ENCODE measurements around the gene NUB1.
A peak's percentile ranks its signal among the peaks of the same experiment; 100 is the strongest.

The NUB1 gene

DNA sequence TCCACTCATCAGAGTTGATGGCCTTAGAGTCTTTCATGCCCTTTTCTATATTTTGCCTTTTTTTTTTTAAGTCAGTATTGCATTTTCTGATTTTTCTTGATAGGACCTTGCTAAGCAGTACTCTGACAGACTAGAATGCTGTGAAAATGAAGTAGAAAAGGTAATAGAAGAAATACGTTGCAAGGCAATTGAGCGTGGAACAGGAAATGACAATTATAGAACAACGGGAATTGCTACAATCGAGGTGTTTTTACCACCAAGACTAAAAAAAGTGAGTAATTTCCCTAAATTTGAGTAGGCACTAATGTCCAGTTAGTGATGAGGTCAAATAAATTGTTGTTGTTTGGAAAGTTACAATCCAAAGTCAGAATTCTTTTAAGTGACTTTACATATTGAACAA, 7.4 kb downstream of the NUB1 start:
- DNase-seq: no peak

DNA sequence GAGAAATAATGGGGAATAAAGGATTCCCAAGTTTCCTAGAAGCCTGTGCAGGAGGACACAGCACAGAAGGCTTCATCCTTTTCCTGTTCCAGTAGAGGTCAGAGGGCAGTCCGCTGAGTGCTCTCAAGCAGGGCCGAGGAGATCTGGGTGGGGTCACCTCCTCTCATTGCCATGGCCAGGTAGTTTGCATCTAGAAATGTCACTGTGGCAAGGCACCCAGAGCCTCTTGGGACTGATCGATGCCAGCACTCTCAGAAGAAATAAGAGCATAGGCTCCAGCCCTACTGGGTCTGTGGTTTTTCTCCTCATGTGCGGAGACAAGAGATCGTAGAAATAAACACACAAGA, 7.9 kb downstream of the NUB1 start:
- DNase-seq: no peak

DNA sequence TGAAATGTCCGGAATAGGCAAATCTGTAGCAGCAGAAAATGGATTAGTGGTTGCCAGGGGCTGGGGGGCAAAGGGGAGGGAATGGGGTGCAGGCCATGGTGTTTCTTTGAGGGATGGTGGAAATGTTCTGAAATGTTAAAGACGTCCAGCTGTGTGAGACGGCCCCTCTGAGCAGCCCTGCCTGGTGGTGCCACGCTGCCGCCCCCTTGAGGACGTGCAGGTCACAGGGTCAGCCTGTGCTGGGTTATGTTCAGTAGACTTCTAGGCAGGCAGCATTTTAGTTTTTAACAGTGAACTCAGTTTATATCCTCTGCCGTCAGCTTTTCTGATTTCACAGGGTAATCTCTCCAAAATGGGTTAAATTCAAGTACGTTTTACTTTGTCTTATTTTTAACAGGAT, 9.4 kb downstream of the NUB1 start:
- DNase-seq: peak; percentile 27 to 37

DNA sequence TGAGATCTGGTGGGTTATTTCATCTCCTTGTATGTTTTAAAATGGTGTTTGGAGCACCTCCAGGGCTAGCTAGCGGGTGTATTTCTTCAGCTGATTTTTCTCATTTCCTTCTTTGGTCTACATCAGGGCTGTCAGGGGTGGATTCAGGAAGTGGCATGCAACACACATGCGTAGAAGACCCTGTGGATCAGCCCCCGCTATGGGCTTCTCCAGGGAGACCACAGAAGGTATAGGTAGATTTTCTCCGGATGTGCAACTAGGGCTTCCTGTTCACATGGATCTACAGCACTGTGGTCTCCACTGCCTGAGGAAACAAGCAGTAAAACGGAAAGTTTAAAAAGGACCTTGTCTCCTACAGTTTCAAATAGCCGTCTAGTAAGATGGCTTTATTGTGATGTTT, 10.4 kb downstream of the NUB1 start:
- peak; percentile 29 to 34 for DNase-seq

DNA sequence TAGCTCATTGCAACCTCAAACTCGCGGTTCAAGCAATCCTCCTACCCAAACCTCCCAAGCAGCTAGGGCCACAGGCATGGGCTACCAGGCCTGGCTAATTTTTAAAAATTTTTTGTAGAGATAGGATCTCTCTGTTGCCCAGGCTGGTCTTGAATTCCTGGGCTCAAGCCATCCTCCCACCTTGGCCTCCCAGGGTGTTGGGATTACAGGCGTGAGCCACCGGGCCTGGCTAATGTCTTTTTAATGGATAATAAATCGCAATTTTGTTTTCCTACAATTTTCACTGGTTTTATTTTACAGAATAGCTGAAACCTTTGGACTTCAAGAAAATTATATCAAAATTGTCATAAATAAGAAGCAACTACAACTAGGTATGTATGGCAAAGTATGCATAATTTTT, 10.9 kb downstream of the NUB1 start:
- no peak for DNase-seq

DNA sequence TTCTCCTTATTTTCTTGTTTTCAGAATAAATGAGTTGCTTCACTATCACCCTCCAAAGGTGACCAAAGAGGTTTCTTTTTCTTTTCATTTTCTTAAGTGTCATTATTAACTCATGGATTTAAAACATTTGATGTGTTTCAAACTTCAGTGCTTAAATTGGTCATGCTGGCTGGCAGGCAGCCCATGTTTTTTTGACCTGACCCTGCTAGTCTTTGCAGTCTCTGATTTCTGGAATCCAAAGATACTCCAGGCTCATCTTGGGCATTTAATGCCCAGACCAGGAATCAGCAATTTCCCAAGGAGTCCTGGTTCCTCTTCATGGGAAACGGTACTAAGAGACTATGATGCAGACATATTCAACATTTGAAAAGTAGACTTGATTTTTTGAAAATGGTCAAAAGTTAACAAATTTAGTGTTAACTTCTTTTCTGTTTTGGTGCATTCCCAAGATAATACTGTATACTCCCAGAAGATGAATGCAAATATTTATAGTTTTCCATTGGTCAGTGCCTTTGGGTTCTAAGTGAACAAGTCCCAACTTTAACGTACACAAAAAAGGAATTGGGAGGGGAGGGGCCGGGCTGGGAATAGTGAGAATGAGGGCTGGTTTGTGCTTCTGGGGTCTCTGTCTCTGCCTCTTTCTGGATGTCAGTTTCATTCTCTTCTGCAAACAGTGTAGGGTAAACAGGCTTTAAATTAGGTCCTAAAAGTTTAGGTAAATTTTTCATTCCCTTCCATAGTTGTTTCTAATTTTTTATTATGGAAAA, 19.8 kb downstream of the NUB1 start:
- no peak for DNase-seq

DNA sequence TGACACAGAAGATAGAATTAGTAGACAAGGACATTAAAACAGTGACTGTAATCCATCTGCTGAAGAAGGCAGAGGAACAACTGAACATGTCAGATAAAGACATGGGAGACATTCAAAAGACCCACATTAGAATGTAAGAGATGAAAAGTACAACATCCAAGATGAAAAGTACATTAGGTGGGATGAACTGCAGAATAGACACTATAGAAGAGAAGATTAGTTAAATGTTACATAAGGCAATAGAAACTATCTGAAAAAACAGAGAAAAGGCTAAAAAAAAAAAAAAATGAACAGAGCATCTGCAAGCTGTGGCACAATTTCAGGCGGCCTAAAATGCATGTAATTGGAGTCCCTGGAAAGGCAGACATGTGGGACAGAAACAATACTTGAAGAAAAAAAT, 21.6 kb downstream of the NUB1 start:
- no peak for DNase-seq

DNA sequence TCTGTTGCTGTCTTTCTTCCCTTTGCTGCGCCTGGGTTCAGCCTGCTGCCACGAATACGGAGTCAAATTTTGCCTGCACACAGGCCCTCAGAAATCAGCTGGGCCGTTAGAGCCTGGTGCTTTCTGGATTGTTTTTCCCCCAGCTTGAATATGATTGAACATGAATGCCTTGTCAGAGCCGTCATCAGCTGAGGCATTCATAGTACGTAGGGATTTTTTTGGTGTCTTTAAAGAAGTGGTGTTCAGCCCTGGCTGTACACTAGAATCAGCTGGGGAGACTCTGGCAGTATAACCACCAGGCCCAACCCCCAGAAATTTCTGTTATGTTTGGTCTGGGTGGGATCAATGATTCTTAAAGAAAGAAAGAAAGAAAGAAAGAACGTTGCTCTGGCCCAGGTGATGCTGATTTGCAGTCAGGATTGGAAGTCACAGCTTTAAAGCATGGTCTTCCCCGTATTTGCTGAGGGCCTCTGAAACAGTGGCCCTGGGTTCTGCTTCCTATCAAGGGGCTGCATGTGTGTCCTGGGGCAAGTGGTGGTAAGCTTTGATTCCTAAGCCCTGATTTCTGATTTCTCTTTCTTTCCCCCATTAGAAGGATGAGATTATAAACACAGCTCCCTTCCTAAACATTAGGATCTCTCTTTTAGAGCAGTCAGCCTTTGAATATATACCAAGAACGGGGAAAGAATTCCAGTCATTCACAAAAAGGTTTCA, 24.7 kb downstream of the NUB1 start:
- DNase-seq: no peak

DNA sequence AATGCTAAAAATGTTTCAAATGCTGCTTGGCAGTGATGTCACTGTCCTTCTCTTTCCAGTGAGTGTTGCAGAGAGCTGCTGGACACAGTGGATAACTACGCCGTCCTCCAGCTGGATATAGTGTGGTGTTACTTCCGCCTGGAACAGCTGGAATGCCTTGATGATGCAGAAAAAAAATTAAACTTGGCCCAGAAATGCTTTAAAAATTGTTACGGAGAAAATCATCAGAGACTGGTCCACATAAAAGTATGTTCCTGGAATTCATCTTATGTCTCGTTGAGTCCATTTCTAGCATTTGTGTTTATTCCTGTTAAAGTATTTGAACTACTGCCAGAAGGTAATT, 25.2 kb downstream of the NUB1 start:
- no peak for DNase-seq

DNA sequence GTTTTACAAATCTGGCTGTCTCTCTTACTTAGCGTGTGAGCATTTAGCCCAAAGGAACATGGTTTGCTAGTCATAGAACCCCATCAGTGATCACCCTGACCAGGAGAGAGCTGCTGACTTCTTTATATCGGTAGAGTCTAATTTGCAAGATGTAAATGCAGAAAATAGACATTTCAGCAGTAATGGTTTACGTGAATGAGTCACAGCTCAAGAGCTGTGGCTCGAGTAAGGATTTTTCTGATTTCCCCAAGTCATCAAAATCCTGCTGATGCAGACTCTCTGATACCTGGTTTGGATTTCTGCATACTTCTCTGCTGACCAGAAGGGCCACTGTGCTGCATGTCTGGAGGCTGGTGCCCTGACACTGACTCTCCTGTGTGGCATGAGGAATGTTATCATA, 25.7 kb downstream of the NUB1 start:
- no peak for DNase-seq

DNA sequence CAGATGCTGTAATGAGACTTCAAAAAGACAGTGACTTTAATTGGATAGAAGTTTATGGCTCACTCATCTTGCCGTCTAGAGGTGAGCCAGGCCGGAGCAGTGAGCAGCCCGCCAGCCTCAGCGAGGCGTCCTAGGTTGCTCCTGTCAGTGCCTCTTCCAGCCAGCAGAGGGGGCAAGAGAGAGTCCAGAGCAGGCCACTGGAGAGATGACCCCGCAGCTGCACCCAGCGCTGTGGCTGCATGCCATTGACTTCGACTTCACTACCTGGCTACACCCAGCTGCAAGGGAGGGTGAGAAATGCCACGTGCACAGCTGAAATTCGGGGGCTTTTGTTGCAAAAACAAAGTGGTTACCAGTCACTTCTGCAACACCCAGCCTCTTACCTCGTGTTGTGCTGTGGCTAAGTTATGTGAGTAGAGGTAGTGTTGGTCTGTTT, 26.5 kb downstream of the NUB1 start:
- DNase-seq: peak; percentile 71 to 78

DNA sequence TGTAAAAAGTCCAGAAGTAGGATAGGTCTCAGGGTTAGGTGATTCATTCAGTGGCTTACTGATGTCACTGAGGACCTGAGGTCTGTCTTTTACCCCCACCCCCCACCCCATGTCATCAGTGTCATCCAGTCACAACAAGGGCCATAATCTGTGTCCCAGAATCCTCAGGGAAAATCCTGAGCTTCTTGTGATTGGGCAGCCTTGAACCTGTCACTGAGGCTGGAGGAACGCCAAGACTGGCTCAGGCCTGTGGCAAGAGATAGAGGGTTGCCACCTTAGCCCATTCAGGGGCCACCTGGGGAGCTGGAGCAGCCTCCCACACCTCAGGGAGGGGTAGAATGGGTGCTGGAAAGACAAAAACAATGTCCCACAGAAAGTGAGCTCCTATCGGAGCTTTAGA, 29.7 kb downstream of the NUB1 start:
- DNase-seq: no peak

DNA sequence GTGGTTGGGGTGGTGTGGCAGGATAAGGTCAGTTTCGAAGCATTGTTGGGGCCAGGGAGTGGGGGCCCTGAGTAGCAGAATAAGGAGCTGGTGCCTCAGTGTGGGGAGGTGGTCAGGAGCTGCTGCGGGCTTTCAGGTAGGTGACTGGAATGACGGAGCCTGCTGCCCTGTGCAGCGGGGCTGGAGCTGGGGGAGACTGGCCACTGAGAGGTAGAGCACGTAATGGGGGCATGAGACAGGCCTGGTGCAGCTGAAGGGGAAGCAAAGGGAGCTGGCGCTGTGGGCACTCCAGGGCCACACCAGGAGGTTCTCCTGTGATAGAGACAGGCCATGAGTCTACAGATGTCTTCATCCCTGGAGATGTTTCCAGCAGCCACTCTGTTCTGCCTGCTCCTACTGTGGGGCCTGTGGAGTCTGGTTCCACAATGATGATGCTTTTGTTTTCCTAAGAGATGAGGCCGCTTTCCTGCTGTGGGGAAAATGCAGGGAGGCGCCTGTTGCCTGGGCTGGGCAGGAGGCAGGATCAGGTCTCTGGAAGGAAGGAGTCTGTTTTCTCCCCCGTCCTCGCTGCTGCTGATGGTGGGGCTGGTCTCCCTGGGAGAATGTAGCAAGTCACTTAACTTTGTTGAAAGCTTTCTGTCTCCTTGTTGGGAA, 31.1 kb downstream of the NUB1 start:
- DNase-seq: no peak

DNA sequence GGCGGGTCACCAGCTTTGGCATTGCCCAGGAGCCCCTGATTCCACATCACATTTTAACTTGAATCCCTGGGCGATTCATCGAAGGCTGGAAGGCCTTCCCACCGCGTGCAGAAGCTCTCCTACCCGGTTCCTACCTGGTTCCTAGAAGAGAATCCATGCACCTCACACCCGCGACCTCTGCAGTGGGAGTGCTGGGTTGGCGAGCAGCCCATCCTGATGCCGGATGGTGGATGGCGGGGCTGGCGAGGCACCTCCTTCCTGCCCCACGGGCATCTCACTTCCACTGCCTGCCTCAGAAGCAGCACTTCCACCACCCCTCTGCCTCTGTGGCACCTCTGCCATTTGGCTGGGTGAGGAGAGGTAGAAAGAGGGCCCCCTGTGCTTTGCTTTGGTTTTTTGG, 32.0 kb downstream of the NUB1 start:
- DNase-seq: no peak

DNA sequence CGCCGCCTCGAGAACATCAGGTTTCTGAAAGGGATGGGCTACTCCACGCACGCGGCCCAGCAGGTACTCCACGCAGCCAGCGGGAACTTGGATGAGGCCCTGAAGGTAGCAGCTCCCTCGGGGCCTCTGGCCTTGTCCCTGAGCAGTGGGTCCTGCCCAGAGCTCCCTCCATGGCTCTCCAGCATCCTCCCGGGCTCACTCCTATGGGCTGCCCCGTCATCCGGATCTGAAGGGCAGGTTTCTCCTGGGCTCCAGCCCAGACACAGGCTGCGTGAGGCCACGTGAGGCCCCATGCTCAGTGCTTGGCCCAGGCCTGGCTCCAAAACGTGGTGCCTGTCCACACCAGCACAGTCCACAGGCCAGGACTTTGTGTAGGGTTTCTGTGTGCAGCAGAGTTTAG, 32.5 kb downstream of the NUB1 start:
- DNase-seq: no peak

DNA sequence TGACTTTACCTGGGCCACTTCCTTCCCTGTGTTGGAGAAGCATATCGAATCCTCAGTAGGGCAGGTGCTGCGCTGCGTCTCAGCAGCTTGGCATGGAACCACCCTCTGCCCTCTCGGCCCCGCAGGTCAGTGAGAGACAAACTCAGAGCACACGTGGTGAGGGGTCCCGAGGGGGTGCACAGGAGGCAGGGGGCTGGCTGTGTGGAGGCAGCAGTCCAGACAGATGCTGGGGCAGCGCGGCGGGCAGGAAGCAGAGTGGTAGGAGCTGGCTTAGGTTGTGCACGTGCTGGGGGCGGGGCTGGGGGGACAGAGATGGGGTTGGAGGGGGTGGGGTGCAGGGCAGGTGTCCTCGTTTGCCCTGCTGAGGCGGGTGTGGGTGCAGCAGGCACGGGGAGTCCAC, 33.1 kb downstream of the NUB1 start:
- DNase-seq: no peak

DNA sequence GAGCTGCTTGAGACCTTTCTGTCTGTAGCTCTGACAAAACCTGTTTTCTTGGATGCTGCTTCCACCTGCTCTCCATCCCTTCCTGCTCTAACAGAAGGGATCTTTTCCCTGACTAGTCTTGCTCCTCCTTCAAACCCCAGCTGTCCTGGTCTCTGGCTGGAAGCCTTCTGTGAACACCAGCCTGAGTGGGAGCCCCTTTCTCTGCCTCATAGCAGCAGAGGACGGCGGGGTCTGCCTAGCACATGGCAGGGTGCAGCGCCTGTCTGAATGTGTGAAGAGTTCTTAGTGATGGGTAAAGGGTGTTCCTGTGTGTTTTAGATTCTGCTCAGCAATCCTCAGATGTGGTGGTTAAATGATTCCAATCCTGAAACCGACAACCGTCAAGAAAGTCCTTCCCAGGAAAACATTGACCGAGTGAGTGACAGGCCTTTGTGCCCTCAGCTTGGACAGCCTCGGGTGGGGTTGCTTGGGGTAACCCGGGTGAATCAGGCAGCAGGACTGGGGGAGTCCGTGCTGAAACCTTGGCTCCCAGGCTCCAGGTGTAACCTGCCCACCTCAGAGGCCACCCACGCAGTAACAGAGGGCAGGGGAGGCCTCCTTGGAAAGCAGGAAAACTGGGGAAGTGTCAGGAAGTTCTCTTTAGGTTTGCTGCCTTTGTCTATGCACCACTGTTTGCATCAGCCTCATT, 34.1 kb downstream of the NUB1 start:
- no peak for DNase-seq

DNA sequence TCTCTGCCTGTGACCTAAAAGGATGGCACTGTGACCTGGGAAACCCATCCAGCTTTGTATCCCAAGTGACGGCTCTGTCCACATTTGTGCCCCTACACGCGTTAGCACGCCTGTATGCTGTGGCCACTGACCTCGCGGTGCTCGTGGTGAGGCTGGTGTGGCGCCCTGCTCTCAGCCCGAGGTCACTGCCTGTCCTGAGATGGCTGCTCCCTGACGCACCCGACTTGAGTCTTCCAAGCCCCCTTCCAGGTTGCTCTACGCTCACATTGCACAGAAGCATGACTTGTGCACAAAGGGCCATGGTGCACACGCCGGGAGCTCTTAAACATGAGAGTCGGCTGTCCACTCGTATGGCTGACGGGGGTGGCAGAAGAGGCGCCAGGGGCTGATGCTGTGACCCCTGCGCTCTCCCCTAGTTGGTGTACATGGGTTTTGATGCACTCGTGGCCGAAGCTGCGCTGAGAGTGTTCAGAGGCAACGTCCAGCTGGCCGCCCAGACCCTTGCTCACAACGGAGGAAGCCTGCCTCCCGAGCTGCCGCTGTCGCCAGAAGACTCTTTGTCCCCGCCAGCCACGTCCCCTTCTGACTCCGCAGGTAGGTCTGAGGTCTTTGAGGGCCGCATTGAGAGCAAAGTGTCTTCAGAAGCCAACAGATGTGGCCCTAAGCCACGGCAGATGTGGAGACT, 34.7 kb downstream of the NUB1 start:
- no peak for DNase-seq

DNA sequence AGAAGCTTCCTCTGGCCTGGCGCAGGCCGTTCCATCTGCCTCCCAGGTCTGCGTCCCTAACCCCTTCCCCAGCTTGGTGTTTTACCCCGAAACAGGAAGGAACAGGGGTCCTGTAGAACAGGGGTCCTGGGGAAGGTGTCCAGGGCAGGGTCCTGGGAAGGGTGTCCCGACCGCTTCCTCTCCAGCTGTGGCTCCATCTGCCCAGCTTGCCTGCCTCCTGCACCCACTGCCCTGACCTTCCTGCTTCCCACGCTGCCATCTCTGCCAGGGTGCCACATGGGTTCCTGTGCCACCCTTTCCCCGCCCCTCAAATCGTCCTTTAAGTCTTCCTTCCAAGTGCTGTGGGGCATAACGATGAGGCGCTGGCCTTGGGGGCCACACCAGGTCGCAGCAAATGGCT, 35.8 kb downstream of the NUB1 start:
- DNase-seq: no peak

DNA sequence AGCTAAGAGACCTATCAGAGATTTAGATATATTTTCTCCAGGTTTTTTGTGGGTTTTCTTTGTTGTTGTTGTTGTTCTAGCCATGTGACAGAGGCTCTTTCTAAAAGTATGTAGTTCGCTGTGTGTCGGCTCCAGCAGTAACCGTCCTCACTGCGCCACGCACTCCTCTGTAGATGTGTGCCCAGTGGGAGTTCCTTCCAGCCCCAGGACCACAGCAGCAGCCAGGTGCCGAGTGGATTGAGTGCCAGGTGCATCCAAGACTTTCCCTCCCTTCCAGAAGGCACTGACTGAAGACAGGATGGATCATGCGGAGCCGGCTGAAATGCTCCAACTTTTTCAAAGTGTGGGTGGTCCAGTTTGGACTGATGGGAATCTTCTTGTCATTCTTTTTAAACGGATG, 36.4 kb downstream of the NUB1 start:
- no peak for DNase-seq

DNA sequence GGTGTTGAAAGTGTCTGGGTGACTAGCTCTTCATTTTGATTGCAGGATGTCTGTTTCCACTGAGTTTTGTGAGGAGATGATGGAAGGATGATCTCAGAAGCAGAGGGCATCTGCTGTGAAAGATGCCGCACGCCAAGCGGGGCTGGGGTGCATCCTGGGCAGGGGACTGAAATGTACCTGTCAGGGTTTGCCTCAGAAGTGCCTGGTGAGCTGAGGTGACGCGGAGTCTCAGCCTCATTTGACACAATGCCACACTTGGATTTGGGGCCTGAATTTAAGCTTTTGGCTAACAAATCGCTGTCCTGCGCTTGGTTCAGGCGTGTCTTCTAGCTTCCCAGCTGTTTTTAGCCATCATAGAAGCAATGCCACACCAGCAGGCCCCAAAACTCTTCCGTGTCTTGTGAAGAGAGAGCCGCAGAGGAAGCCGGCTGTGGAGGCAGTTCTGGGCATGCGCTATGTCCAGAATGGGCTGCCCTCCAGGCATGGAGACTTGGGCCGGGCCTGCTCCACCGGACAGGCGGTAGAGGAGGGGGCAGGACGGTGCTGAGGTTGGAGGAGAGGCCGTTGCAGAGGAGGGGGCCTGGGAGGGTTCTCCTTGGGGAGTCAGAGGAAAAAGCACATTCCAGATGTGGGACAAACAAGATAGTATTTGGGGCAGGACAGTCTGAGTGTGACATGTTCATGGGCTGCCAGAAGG, 37.0 kb downstream of the NUB1 start:
- no peak for DNase-seq

DNA sequence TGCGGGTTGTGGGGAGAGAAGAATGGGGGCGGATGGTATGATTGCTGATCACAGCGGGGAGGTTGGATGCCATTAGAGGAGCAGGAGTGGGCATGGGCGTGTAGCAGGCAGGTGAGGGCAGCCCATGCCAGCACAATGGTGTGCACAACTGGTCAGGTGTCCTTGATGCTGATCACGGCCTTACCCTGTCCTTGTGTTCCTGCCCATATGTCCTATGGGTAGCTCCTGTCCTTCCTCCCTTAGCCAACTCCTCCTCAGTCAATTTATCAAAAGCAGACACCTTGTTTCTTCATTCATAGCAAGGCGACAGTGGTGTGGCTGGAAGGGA, 37.5 kb downstream of the NUB1 start:
- no peak for DNase-seq
